ENCODE results near the gene SORCS3.

Gene SORCS3

DNA sequence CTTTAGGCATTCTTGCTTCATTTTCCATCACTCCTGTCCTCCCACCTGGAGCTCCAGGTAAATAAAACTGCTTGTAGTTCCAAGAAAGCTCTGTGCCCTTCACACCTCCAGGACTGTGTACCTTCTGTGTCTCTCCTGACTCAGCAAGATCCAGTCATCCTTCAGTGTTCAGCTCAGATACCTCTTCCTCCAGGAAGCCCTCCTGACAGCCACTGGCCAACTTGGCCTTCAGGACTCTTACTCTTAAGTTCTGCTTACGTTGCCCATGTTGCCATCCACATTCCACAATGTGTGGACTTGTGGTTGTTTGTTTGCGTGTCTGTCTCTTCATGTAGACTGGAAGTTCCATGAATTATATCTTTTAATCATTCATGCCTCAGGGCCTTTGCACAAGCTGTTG lies 48.0 kb downstream of the SORCS3 start:
- Histone ChIP-seq H3K9me3 (ENCODE audit: insufficient read depth, low read depth, low read length) (no peaks in the 10 kb centered on the region), H3K9me2 (replicated peaks; ENCODE audit: low read depth, low read length) (no peaks in the 10 kb centered on the region), H4K20me1 (ENCODE audit: insufficient read depth, low read length, poor library complexity, severe bottlenecking) (no peaks in the 10 kb centered on the region), H3K4me1 (ENCODE audit: insufficient read depth, low read length, poor library complexity, severe bottlenecking) (no peaks in the 10 kb centered on the region), H3K36me3 (ENCODE audit: insufficient read depth, low read length) (no peaks in the 10 kb centered on the region), H3F3A (ENCODE audit: low read depth) (no peaks in the 10 kb centered on the region), H2AFZ (ENCODE audit: low read length) (no peak overlapping the region), H3K79me2 (ENCODE audit: insufficient read depth, low read length) (no peaks in the 10 kb centered on the region), H3K9ac (ENCODE audit: low read depth, low read length, poor library complexity, severe bottlenecking) (no peak overlapping the region), H3K4me2 (ENCODE audit: low read depth, low read length, poor library complexity, severe bottlenecking) (no peak overlapping the region), H3K4me3 (ENCODE audit: low read length, poor library complexity, severe bottlenecking) (no peak overlapping the region), H3K27me3 (ENCODE audit: insufficient read depth, low read length, poor library complexity, severe bottlenecking) (no peaks in the 10 kb centered on the region)
- TF ChIP-seq CTCF (conservative IDR thresholded peaks at IDR 0.05; ENCODE audit: low read length) (no peak), EZH2phosphoT487 (IDR thresholded peaks at IDR 0.05; ENCODE audit: borderline replicate concordance) (no peak)

- Histone ChIP-seq H3K4me2 (ENCODE audit: low read depth, low read length, poor library complexity, severe bottlenecking) (no peak overlapping the region), H3K9ac (ENCODE audit: low read depth, low read length, poor library complexity, severe bottlenecking) (no peak overlapping the region), H3K9me3 (ENCODE audit: insufficient read depth, low read depth, low read length) (no peaks in the 10 kb centered on the region), H4K20me1 (ENCODE audit: insufficient read depth, low read length, poor library complexity, severe bottlenecking) (no peaks in the 10 kb centered on the region), H3K4me1 (ENCODE audit: insufficient read depth, low read length, poor library complexity, severe bottlenecking) (no peaks in the 10 kb centered on the region), H2AFZ (ENCODE audit: low read length) (no peak overlapping the region), H3K4me3 (ENCODE audit: low read length, poor library complexity, severe bottlenecking) (no peak overlapping the region), H3K9me2 (replicated peaks; ENCODE audit: low read depth, low read length) (no peaks in the 10 kb centered on the region), H3K36me3 (ENCODE audit: insufficient read depth, low read length) (no peaks in the 10 kb centered on the region), H3K27me3 (ENCODE audit: insufficient read depth, low read length, poor library complexity, severe bottlenecking) (no peaks in the 10 kb centered on the region), H3K79me2 (ENCODE audit: insufficient read depth, low read length) (no peaks in the 10 kb centered on the region), H3F3A (ENCODE audit: low read depth) (no peaks in the 10 kb centered on the region)
- TF ChIP-seq EZH2phosphoT487 (IDR thresholded peaks at IDR 0.05; ENCODE audit: borderline replicate concordance) (no peak), CTCF (conservative IDR thresholded peaks at IDR 0.05; ENCODE audit: low read length) (no peak)
These were observed 48.5 kb downstream of the SORCS3 start for GRCh38 chr10:104689547-104689946.

DNA sequence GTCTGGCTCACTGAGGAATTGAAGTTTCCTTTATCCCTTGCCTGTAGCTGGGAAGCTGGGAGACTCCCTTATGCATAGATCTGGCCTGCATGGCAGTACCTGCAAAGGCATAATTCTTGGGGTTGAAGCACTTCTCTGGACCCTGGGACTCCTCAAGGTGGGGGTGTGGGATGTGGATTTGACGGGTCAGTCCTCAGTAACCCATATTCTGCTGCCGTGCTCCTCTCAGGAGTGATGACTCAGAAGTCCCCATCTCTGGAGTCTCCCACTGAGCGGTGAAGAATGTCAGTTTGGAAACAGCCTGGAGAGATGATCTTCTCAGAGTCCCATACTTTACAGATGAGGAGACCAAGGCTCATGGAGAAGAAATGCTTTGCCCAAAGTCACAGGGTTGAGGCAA lies 49.0 kb downstream of the SORCS3 start:
- H3K36me3 ChIP-seq (ENCODE audit: insufficient read depth, low read length): no peaks in the 10 kb centered on the region
- H3K9ac ChIP-seq (ENCODE audit: low read depth, low read length, poor library complexity, severe bottlenecking): no peak overlapping the region
- no peaks in the 10 kb centered on the region for H3K4me1 ChIP-seq (ENCODE audit: insufficient read depth, low read length, poor library complexity, severe bottlenecking)
- H3K9me2 ChIP-seq (replicated peaks; ENCODE audit: low read depth, low read length): no peaks in the 10 kb centered on the region
- no peak overlapping the region for H3K4me2 ChIP-seq (ENCODE audit: low read depth, low read length, poor library complexity, severe bottlenecking)
- H3K79me2 ChIP-seq (ENCODE audit: insufficient read depth, low read length): no peaks in the 10 kb centered on the region
- no peaks in the 10 kb centered on the region for H3K9me3 ChIP-seq (ENCODE audit: insufficient read depth, low read depth, low read length)
- no peak for TF ChIP-seq CTCF (conservative IDR thresholded peaks at IDR 0.05; ENCODE audit: low read length)
- TF ChIP-seq EZH2phosphoT487 (IDR thresholded peaks at IDR 0.05; ENCODE audit: borderline replicate concordance): no peak
- H3F3A ChIP-seq (ENCODE audit: low read depth): no peaks in the 10 kb centered on the region
- no peak overlapping the region for H2AFZ ChIP-seq (ENCODE audit: low read length)
- no peaks in the 10 kb centered on the region for H4K20me1 ChIP-seq (ENCODE audit: insufficient read depth, low read length, poor library complexity, severe bottlenecking)
- no peak overlapping the region for H3K4me3 ChIP-seq (ENCODE audit: low read length, poor library complexity, severe bottlenecking)
- no peaks in the 10 kb centered on the region for H3K27me3 ChIP-seq (ENCODE audit: insufficient read depth, low read length, poor library complexity, severe bottlenecking)

Data from Loucy (cell line).